GM21390 (cell line): ENCODE measurements around the gene AEN.

Experiments
- ATAC-seq: cut with Tn5 transposase; IDR thresholded peaks from one replicate; pipeline ENCODE4 v1.9.1; 2021; ENCODE audit not compliant: unreplicated experiment

AEN gene

DNA sequence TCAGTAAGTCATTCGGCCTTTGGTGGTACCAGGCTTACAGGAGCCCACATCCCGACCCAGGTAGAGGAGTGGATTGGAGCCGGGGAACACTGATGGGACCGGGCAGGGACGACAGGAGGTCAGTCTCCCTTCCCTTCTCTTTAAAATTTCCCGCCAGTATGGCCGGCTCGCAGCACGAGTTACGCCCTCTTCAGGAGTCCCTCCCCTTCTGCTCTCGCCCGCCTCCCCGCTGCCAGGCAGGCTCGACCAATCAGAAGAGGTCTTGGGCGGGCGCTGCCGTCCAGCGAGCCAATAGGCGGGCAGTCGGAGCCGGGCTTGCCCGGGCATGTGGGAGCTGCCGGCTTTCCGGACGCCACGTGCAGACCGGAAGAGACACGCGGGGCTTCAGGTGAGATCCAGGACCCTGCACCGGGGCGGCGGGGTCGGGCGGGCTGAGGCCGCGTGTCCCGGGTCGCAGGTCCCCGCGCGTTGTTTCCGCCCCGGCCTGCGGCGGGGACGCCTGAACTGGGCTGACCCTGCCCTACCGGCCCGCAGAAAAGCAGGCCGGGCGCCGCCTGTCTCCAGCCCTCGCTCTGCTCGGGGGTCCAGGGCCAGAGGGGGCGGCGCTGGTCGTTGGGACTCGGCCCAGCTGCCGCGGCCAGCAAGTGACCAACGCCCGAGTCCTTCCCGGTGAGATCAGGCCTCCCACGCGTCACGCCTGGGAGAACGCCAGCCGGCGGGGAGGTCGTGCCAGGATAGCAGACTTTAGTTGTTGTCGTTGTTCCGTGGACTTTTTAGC, at the start of gene AEN:
AEN (plus strand) TSS at position 346 of the 778 bp plus-strand sequence. CDS start 4,870 bp downstream, outside the sequence.
- ATAC-seq: peak; percentile 93

- no peak for ATAC-seq
Observed at GRCh38 chr15:88571852-88572259, 49.3 kb upstream of the AEN start.

GRCh38 chr15:88574077-88574476, 47.1 kb upstream of the AEN start:
- ATAC-seq: no peak

- ATAC-seq: no peak
Observed at GRCh38 chr15:88574655-88575054, 46.5 kb upstream of the AEN start.

DNA sequence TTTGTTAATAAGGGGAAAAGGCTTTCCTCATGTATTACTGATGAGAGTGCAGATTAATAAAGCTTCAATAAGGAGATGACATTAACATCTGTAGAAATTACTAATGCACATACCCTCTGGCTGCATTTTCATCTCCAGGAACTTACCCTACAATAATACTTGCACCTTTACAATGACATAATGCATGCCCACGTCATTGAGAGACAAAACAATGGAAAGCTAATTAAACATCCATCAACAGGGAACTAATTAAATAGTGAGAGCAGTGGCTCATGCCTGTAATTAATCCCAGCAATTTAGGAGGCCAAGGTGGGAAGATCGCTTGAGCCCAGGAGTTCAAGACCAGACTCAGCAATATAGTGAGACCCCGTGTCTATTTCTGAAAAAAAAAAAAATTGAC, 41.8 kb upstream of the AEN start:
- no peak for ATAC-seq

- ATAC-seq: no peak
Observed at GRCh38 chr15:88580532-88580931, 40.6 kb upstream of the AEN start.

- ATAC-seq: no peak
Observed at GRCh38 chr15:88586401-88587162, 34.6 kb upstream of the AEN start.

DNA sequence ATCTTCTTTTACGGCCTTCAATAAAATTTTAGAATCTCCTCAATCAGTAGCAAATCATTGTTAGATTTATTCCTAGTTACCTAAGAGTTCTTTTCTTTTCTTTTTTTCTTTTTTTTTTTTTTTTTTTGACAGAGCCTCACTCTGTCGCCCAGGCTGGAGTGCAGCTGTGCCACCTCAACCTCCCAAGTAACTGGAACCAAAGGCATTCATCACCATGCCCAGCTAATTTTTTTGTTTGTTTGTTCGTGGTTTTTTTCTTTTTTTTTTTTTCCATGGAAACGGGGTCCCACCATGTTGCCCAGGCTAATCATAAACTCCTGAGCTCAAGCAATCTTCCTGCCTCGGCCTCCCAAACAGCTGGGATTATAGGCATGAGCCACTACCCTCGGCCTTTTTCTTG, 30.4 kb upstream of the AEN start:
- ATAC-seq: no peak

DNA sequence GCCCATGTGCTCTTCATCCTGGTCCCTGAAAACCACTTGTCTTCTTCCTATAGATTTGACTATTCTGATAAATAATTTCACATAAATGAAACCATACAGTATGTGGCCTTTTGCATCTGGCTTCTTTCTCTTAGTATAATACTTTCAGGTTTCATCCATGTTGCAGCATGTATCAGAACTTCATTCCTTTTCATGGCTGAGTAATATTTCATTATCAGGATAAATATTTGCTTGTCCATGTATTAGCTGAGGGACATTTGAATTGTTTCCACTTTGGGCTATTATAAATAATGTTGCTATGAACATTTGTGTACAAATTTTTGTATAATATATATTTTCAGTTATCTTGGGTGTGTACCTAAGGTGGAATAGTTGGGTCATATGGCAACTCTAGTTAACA, 29.8 kb upstream of the AEN start:
- ATAC-seq: no peak

GRCh38 chr15:88603885-88604284, 17.3 kb upstream of the AEN start:
- ATAC-seq: no peak

- no peak for ATAC-seq
Observed at GRCh38 chr15:88604381-88605188, 16.6 kb upstream of the AEN start.

DNA sequence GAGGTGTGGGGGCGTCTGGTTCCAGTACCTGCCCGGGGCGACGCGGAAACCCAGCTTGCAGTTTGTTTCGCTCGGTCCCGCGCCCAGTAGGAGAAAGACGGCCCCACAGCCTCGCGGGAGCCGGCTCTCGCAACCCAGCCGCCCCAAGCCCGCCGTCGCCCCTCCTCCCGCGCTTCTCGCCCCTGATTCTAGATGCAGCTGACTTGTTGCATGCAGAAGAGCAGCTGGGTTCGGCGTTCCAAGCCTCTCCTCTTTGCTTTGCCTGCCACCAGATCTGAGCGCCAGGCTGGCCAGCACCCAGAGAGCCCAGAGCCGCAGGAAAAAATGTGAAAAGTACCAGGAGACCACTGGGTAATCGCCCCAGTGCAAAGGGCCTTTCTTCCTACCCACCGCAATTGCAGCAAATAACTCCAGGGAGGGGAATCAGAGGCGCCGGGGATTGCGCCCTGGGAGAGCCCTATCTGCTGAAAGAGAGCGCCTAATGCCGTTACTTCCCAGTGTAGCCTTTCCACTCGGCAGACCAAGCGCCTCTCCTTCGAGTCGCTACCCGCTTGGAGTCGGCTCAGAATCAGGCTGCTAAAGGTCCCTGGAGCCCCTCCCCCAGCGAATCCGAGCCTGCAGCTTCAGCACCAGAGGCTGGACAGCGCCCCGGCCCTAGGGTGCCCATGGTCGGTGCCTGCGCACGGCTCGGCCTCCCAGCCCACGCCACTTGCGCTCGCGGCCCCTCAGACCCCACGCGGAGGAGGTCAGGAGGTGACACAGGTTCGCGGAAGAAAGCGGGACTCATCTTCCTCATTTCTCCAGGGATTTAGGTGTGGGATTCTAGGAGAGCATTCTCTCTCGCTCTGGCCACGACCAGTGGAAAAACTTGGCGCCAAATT, 15.7 kb upstream of the AEN start:
- no peak for ATAC-seq

GRCh38 chr15:88606070-88606794, 14.9 kb upstream of the AEN start:
- ATAC-seq: no peak

GRCh38 chr15:88607951-88608350, 13.2 kb upstream of the AEN start:
- ATAC-seq: no peak

DNA sequence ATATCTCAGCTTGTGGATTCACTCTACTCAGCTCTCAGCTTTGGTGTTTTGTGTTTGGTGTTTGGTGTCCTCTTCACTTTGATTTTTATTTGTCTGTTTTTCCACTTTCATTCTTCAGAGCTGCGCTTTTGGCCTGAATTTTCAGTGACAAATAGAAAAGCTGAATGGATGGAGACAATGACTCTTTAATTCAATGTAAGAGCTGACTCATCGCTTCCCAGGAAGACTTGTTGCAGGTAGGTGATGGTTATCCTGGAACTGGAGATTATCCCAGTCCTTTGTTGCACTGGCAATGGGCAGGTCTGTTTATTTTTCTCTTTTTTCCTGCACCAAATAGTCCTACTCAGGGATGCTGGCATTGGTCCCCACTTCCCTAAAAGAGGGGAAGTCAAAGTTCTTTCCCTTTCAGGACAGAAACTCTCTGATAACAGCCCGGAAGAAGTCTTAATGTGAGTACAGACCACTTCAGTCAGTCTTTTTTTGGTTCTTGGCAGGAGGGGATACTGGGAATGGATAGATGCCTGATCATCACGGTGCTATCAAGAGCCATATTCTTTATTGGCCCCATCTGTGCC, 12.4 kb upstream of the AEN start:
- no peak for ATAC-seq

GRCh38 chr15:88609344-88610090, 11.6 kb upstream of the AEN start:
- no peak for ATAC-seq

GRCh38 chr15:88610701-88611231, 10.4 kb upstream of the AEN start:
- ATAC-seq: no peak

DNA sequence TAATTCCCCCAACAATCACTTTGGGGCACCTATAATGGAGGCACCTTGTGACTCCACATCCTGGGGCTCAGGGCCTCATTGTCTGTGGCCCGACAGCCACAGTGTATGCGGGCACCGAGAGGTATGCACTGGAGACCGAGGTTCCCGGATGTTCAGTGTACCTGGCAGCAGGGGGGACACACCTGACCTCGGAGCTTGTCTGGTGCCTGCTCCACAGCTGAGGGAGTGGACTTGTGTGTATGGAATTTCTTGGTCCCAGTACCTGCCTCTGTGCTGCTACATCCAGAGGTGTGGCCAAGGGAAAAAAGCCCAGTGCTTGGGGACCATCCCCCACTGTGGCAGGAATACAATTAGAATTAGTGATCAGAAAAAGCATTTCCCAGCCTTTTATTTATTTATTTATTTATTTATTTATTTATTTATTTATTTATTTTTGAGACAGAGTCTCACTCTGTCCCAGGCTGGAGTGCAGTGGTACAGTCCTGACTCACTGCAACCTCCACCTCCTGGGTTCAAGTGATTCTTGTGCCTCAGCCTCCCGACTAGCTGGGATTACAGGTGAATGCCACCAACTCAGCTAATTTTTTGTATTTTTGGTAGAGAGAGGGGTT, 8.8 kb upstream of the AEN start:
- ATAC-seq: no peak
